Inflammatory macrophage treated with lipopolysaccharide for 1 hour (primary cell): Measurements from ENCODE around the gene RNF149.
"Not testable (repeated sequence)": the region's sequence is repeated elsewhere in the genome, so short reads cannot be mapped to it uniquely, and the experiment has no call there.

Experiments
- DNase-seq, 2 donors: peaks; one replicate each; pipeline ENCODE4 v3.0.0-alpha.2; 2020 to 2022

Gene RNF149, protein sequence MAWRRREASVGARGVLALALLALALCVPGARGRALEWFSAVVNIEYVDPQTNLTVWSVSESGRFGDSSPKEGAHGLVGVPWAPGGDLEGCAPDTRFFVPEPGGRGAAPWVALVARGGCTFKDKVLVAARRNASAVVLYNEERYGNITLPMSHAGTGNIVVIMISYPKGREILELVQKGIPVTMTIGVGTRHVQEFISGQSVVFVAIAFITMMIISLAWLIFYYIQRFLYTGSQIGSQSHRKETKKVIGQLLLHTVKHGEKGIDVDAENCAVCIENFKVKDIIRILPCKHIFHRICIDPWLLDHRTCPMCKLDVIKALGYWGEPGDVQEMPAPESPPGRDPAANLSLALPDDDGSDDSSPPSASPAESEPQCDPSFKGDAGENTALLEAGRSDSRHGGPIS

DNA sequence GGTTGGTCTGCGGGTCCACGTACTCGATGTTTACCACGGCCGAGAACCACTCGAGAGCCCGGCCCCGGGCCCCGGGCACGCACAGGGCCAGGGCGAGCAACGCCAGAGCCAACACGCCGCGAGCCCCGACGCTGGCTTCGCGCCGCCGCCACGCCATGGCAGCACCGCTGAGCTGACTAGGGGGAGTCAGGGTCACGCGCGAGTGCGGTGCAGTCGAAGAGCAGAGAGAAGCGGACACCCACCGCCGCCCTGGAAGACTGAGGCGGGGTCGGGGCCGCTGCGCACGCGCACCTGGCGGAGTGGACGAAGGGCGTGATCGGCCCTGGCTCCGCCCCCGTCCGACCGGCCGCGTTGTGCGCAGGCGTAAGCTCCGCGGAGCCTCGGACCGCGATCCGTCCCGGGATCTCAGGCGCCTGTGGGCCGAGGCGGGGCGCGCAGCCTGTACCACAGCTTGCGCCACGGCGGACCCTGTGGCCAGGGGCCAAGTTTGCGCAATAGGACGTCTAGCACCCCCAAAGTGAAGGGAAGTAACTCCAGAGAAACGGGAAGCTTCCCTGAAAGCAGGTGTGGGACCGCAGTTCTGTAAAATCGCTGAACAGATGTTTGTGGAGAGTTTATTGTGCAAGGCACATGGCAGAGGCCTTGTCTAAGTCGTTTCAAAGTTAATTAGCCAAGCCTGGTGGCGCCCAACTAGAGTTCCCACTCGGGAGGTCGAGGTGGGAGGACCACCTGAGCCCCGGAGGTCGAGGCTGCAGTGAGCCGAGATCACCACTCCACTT is at the start of gene RNF149:
Gene RNF149 (minus strand): TSS at position 270 of the 779 bp plus-strand sequence. CDS start 113 bp downstream, at position 157.
- DNase-seq, result peak; percentile 90 to 96

DNA sequence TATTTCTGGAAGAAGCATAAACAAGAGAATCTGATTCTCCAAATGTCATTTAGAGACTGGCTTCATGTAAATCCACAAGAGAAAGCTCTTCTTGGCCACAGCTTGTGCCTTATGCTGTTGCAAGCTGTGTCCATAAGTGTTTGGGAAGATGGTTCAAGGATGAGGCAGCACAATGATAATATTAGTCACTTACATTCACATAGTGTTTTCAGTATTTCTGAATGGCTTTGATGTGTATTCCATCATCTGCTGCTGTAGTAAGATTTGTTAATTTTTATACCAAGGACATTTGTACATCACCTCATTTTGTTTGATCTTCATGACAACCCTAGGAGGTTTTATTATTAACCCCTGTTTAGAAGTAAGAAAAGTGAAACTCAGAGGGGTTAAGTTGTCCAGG is 48.9 kb upstream of the RNF149 start:
- DNase-seq, result no peak

DNA sequence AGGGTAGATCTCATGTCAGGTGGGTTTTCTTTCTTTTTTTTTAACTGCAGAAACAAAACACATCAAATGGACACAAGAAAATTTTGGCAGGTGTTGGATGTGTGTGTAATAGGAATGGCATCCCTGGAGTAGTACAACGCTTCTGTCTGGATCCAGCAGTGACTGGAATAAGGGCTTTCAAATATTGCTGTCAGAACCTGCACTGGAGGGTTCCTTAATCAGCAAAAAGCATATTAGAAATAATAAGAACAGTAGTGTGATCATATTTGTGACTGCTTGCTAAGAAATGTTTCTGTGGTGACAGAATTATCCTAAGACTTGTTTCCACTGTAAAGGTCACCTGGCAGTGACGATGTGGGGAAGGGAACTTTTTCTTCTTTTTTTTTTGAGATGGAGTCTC is 48.0 kb upstream of the RNF149 start:
- DNase-seq, result no peak

DNA sequence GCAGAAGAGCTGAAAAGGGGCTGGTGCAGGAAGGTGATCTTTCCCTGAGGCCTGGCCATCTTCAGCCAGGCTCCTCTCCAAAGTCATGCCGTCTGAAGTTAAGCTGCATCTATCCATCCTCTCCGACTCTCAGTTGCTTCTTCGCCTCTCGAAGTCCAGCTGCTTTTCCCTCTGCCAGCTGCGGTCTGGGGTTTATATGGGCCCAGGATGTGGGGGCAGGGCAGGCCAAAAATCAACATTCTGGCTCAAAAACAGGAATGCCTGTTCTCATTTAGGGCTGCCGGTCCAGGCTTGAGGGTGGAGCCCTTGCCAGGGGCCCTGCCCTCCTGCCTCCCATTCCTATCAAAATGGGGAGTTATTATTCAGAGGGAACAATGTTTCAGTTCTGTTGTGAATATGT is 47.6 kb upstream of the RNF149 start:
- DNase-seq, result no peak

DNA sequence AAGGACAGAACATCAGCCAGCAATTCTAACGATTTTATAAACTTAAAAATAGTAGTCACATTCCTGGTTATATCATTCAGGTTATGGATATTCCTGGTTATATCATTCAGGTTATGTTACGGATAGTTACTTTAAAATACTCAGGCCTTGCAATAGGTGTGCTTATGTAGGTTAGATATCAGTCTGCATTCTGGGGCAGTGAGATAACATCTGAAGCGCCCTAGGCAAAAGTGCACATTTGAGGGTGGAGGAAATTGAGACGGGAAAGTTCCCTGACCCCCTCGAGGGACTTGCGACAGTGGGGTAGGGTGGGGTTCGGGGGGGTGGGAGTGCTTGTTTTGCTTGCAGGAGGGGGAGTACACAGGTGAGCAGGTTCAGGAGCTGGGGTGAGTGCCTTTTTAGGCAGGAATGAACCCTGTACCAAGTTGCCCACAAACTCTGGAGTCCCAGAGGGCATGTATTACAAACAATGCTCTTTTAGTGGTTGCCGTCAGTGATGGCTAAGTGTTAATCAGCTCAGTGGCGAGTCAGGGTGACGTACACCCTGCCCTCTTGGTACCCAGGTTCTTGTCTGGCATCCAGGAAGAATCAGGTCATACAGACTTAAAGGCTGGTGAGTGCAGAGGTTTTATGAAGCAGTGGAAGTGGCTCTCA is 47.0 kb upstream of the RNF149 start:
- DNase-seq, result no peak

DNA sequence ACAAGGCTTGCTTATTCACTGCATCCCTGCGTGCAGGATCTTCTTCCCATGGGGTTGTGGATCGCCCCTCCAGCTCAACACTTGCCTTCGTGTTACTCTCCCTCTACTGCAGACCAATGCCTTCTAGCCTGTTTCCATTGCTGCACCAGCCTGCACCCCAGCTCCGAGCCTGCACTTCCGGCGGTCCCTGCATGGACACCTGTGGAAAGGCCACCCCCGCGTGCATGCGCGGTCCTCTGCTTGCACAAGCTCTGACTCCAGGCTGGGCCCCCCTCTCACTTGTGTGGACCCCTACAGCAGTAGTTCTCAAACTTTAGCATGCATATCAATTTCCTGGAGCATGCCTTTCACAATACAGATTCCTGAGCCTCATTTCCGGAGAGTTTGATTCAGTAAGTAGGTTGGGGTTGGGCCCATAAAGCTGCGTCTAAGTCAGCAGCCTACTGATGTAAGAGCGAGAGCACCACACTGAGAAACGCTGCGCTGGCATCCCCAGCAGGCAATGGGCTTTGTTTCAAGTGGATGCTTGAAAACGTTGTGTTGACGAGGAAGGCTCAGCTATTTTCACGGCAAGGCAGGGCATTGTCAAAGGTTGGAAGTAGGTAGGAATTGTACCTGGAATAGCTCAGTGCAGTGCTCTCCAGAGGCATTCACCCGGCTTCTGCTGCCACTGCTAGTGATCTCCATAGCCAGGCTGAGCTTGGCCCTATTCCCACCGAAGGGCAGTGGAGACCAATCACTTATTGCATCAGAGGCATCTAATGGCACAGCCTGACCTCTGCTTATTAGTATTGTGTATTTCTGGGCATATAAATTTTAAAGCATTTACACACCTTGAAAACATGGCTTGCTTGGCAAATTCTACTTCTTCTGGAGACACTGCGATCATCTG is 46.2 kb upstream of the RNF149 start:
- no peak for DNase-seq

DNA sequence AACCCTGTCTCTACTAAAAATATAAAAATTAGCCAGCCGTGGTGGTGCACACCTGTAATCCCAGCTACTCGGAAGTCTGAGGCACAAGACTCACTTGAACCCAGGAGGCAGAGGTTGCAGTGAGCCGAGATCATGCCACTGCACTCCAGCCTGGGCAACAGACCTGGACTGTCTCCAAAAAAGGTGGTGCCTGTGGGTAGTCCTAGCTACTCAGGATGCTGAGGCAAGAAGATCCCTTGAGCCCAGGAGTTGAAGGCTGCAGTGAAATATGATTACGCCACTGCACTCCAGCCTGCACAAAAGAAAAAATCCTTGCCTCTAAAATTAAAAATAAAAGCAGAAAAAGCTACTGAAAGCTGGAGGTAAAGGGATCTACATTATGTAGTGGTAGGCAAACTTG is 44.1 kb upstream of the RNF149 start:
- DNase-seq, result not testable (repeated sequence)

DNA sequence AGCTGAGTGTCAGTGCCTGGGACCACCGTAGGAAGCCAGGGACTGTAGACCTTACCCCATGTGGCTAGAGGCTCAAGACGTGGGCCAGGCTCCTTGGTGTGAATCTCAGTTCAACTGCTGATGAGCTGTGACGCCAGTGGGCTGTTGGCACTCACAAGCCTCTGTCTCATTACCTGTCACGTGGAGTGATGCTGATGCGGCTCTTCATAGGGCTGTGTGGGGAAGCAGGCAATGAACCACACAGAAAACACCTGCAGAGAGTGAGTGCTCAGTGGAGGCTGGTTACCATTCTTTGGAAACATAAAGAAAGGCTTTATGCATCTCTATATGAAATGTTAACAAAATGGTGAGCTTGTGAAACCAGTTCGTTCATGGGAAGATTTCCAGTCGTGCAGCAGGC is 42.7 kb upstream of the RNF149 start:
- DNase-seq, result no peak

DNA sequence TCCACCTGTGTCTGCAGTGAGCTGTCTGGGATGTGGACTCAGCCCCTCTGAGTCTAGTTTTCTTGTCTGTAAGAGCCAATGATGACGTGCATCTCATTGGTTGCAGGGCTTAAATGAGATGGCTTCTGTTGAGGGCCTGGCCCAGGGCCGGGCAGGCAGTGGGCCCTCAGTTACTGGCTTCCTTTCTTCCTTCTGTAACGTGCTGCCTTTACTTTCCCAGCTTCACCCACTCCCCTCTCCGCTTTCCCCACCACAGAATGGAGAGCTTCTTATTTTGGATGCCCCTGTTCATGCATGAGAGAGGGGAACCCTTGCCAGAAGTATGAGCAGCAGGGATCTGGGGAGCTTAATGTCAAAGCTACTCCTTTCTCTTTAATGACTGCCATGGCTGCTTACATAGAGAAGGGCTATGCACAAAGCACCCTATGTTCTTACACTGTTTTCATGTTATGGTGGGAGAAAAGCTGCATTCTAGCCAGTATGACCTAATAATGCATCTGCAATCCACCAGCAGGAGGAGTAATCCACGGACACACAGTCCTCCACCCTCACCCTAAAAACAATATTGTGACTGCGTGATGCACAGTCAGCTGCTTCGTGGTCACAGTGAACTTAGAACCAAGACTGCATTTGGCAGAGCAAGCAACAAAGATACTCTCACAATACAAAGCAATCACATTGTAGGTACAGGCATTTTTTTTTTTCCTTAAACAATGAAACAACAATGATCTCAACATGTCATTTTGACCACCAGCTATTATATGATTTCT is 41.6 kb upstream of the RNF149 start:
- DNase-seq, result peak; percentile 72 to 80

DNA sequence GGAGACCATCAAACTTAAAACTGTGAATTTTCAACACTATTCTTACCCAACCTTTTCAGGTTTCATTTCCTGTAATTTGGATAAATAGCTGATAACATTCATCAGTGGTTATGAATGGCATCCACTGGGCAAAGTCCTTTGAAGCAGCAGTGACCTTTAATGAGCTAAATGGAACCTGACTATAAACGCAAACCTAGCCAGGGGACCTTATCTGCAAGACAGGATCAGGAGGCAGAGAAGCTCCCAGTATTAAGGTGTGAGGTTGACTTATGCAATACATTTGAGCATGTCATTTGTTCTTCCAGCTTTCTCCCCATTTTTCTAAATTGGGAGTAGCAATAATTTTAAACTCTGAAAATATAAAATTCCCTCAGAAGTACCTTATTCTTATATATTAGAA is 40.4 kb upstream of the RNF149 start:
- no peak for DNase-seq

DNA sequence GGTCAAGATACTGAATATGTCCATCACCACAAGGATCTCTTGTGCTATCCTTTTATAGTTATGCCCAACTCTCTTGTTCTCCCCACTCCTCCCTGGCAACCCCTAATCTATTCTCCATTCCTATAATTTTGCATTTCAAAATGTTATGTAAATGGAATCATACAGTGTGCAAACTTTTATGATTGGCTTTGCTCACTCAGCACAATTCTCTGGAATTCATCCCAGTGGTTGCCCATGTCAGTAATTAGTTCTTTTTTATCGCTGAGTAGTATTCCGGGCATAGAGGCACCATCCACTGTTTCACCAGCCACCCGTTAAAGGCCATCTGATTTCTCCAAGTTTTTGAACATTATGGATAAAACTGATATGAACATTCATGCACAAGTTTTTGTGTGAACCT is 38.4 kb upstream of the RNF149 start:
- DNase-seq, result no peak

DNA sequence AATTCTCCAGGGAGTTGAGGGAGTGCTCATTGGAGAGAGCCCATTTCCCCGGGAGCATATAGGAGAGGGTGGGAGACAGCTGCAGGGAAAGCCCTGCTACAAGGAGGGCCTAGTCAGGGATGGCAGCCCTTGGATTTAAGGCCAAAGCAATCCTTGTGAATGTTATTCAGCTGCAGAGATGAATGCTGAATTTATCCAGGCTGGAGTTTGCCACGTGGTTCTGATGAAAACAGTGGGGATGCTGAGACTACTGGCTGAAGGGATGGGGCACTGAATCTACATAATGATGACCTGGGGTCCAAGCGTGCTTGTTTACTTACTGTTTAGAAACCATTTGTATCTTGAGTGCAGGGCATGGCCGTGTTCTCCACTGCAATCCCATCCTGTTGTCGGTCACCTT is 35.6 kb upstream of the RNF149 start:
- no peak for DNase-seq

DNA sequence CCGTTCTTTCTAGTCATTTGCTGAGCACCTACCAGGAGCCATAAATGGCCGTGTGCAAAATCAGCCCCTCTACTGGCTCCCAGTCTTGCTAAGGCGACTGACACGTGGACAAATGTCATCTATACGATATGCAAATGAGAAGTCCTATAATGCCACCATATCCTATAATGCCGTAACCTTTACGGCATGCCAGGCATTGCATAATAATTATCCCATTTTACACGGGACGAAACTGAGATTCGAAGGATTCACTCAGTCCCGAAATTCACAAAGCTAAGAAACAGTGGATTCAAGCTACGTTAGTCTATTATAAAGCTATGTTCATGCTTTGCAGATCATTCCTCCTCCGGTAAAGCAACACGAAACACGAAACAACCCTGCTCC is 34.1 kb upstream of the RNF149 start:
- DNase-seq, result no peak

DNA sequence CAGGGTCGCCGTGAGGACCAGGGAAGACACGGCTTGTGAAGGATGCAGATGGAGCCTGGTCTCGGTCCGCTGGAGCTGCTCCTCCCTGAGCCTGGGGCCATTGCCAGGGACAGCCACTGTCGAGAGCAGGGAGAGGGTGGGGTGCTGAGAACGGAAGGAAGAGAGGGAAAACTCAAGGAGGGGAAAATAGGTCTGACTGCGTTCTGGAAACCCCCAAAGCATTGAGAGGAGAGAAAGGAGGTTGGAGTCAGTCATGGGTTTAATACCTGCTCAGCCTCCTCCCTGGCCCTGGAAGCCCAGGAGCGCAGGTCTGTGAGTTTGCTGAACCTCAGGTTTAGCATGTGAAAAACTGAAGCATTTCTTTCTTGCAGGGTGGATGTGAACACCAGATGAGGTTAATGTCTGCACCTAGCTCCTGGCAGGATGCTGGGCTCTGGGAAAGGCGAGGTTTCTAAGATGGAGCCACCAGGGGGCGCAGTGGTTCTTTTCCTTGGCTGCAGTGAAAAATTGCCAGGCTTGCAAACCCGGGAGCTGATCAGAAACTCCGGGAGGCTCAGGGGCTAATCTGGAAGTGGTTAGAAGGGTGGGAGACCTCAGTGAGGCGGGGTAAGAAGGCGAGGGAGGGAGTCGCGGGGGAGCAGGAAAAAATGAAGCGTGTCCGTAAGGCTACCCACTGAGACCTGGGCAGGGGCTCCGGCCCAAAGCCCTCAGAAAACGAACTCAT is 33.6 kb upstream of the RNF149 start:
- DNase-seq, result peak; percentile 39 to 94

DNA sequence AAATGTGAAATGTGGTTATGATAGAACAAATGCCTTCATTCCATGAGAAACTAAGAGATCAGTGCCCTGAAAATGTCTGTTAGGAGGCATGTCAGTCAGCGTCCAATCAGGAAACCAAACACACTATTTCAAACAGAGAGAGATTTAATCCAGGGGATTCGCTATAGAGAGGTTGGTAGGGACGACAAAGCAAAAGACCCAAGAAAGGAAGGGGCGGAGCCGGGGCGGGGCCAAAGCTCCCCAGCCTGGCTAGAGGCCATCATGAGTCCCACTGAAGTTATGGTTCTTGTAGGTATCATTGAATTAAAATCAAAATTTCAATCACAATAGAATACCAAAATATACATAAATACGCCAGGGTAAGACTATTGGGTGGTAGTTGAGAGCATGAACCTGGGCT is 32.9 kb upstream of the RNF149 start:
- DNase-seq, result no peak

DNA sequence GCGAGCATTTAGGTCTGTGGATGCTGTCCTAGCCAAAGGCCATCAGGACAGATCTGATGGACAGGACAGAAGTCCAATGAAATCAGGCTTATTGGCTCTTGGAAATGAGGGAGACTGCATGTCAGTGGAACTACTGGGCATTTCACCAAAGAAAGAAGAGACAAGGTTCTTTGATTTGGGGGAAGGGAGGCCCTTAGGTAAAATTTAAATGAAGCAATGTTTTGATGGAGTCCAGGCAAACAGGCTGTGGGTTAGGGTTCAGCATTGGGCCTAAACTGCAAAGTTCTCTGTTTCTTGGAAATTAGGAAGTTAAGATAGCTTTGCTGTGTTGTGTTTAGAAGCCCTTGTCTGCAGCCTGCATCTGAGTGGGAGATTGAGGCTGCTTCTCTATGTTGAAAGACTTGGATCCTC is 31.6 kb upstream of the RNF149 start:
- DNase-seq, result peak; percentile 46 to 55

DNA sequence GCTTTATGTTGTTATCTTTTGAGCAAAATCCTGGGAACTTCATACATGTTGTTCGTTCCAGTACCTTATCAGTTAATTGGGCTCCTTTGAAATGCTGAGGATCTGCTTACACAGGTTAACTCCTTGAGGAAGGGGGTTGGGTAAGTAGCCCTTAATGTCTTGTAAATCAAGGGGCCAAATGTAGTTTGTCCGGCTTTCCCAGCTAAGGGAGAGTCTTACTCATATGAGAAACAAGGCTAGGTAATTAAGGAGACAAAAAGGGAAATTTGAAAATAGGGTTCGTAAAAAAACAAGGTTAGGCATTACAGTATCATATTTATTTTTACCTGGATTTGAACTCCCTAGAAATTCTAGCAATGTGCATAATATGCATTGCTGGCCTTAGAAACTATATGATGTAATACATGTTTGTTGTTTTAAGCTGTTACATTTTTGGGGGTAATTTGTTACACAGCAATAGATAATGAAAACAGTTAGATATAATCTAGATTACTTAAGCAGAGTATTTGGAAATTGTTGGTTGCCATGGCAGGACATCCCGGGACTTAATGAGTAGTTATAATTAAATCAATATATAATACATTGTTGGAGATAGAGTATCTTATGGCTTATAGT is 30.9 kb upstream of the RNF149 start:
- DNase-seq, result no peak

DNA sequence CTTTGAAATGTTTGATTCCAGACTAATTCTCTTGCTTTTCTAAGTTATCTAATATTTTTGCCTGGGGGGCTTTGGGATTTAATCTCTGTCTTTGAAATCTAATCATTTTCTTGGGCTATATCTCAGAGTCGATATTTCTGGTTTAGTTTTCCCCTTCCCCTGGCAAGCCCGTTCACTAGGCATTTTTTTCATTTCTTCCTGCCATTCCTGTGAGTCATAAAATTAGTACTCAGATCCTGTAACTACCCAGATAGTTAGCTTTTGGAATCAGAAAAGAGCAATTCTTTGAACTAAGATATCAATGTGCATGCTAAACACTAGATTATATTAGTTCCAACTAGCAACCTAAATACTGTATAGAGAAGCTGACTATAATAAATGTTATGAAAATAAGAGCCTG is 29.4 kb upstream of the RNF149 start:
- DNase-seq, result no peak

DNA sequence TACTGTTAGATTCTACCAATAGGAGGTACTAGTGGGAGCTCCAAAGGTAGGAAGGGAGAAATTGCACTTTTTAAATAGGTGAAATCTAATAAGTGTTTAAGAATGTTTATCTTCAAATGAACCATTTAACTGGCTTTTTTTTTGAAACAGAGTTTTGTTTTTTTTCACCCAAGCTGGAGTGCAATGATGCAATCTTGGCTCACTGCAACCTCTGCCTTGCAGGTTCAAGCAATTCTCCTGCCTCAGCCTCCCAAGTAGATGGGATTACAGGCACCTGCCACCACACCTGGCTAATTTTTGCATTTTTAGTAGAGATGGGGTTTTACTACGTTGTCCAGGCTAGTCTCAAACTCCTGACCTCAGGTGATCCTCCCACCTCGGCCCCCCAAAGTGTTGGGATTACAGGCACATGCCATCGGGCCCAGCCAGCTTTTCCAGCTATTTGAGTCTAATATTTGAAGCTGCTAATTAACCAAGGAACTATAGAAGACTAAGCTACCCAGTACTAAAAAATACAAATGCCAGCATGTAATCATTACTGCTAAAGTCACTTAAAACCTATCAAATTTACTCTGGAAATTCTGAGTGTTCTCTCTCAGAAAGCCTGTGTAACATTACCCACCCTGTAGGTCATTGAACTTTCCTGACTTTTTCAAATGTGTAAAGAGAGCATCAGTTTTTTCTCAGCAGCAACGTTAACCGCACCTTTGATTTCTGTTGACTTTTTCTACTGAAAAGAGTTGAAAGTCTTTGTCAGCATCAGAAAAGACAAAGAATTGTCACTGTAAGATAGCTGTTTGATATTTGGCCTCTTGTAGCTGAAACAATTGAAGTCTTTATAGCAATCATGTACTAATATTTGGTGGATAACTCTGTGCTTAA is 24.6 kb upstream of the RNF149 start:
- DNase-seq, result no peak

DNA sequence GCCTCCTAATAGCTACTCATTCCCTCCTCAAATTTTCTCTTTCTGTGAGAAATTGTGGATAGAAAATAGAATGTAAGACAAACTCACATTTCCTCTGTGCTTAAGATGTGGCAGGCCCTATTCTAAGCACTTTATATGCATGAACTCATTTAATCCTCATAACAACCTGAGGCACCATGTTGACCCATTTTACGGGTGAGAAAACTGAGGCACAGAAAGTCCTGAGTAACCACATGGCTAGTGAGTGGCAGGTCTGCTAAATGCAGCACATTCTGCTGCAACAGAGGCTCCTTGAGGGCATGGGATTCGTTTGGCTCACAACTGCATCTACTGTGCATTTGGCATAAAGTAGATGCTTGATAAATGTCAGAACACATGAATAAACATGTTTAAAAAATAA is 22.7 kb upstream of the RNF149 start:
- no peak for DNase-seq
